GM18870 (cell line): ENCODE results near the gene RASL11B.
A peak's percentile ranks its signal among the peaks of the same experiment; 100 is the strongest.

ENCODE experiments used
- ATAC-seq: cut with Tn5 transposase; IDR thresholded peaks from one replicate; pipeline ENCODE4 v1.9.1; 2021; ENCODE audit warnings: moderate library complexity; ENCODE audit not compliant: unreplicated experiment

Gene RASL11B

DNA sequence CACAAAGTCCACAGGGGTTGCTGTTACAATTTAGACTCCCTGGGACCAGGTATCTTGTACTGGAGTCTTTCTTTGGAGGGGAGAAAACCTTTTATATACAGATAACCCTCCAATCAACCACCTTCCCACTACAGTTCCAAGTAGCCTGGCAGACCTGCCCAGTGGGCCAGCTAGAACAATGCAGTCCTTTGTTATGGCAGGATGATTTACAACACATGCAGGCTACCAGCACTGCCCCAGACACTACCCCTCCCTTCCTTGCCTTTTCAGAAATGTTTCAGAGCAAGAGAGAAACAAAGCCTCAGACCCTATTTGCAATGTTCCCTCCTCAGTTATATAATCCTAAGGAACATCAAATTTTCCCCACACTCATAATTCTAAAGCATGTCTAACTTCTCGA, 11.1 kb downstream of the RASL11B start:
- ATAC-seq: no peak

DNA sequence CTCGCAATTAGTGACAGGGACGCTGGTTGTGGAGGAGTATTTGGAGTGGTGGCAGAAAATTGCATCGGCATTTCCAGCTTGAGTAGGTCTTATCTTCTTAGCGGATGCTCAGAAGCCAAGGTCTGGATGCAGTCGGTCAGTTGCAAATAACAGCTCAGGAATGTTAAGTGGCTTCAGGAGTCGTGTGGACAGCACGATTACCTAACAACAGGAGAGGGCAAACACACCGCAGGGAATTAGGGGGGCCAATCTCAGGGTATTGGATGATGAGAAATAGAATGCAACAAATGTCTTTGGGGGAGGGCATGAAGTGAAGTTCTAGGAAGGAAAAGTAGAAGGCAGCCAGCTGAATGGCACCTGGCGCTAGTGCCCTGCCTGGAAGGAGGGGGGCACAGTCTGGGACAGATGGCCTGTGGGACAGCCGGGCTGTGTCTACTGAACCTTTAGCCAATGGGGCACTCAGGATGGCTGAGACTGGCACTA, 11.8 kb downstream of the RASL11B start:
- no peak for ATAC-seq

DNA sequence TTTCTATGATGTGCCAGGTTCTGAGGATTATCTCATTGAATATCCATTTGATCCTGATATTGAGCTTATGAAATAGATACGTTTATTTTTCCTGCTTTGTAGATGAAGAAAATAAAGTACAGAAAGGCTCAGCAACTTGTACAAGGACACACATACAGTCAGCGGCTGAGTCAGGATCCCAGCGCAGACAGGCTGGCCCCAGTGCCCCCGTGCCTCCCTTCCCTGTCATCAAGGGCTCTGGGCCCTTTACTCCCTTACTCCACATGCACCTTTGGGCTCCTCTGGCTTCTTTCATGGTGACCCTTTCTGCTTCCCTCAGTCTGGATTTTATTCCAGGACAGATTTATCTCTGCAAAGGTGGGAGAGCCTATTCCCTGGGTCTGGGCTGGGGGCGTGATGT, 12.8 kb downstream of the RASL11B start:
- no peak for ATAC-seq

DNA sequence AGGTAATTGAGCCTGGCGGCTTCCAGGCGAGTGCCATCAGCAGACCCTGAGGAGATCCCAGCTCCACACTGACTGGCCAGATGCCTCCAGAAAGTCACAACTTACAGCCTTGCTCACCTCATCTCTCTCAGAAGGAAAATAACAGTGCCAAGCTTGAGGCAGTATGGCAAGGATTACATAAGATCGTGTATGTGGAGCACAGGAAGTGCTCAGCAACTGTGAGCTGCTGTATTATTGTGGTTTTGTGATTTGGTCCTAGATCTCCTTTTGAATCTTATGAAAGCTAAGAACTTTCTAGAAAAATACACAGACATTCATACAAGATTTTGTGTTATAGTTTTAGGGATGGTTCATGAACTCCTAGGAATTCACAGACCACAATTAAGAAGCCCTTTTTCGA, 14.0 kb downstream of the RASL11B start:
- ATAC-seq: no peak

DNA sequence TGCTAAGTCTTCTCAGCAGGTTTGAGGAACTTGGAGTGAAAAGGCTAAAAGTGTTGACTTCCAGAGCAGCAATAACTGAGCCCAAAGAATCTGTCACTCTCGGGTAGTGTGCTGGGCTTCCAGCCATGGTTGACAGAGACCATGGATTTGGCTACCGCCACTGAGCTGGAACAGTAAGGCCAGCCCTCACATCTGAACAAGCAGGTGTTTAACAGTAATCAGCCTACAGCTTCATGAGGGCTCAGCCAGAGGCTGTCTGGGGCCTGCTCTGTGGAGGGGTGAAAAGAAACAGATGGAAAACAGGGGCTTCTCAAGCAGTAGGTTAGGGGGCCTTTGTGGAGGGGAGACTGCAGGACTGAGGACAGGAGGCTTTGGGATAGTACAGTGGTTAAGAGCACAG, 14.9 kb downstream of the RASL11B start:
- ATAC-seq: no peak

DNA sequence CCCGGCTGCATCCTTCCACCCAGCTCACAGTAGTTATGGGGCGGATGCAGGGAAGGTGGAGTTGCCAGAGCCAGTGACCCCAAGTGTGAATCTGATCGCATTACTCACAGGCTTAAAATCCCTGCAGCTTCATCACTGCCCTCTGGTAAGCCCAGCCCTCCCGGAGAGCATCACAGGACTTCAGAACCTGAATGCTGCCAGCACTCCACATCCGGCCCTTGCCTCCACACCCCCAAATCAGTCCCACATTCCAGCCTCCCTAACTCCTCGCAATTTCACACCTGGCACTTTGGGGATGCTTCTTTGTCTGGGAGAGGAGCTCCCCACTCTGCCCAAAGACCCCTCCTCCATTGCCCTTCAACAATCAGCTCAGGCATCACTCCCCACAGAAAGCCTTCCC, 15.6 kb downstream of the RASL11B start:
- no peak for ATAC-seq

DNA sequence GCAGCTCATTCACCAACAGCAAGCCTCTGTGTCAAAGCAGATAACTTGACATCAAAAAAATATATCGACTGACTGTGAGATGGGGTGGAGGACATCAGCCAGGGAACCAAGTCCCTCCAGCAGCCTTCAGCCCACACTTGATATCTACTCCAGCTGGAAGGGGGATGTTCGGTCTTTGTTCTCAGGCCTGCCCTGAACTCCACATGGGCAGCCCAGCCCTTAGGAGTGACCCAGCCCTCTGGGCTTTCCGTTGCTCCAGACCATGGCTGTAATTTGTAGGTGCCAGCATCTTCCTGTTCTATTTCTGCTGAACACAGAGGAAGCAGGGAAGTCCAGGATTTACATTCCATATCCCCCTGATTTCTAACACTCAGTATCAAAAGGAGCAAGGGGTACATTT, 17.4 kb downstream of the RASL11B start:
- no peak for ATAC-seq

DNA sequence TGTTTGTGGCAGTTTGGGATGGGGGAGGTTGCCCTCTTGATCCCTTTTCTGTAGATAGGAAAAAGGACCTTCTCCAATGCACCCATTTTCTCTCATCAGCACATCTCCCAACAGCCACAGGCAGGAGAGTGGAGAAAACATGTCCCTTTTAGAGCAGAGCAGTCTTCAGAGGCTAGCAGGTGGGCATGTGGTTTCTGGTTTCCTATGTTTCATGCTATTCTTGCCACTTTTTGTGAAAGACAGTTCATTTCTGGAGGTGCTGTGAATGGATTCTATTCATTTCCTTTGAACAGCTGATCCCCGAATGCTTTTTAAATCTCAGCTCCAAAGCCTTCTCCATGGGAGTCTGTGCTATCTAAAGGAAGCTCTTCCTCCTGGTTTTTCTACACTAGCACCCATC, 18.9 kb downstream of the RASL11B start:
- no peak for ATAC-seq

DNA sequence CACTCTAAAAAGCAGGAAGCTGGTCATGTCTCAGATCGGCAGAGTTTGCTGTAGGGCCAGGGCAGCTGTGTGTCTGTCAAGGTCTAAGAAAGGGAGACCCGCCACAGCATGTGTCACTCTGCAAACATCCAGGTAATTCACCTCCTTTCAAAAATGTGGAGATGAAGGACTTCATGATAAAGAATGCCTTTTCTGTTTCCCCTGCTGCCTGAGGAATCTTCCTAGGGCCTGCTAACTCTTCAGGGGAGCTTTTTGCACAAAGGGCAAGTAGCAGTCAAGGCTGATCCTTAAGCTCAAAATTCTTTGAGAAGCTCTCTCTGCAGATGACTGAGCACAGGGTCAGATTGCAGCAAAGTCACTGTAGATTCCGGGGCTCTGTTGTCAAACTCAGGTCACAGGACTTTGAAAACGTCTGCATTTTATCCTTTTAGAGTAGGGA, 21.1 kb downstream of the RASL11B start:
- no peak for ATAC-seq

DNA sequence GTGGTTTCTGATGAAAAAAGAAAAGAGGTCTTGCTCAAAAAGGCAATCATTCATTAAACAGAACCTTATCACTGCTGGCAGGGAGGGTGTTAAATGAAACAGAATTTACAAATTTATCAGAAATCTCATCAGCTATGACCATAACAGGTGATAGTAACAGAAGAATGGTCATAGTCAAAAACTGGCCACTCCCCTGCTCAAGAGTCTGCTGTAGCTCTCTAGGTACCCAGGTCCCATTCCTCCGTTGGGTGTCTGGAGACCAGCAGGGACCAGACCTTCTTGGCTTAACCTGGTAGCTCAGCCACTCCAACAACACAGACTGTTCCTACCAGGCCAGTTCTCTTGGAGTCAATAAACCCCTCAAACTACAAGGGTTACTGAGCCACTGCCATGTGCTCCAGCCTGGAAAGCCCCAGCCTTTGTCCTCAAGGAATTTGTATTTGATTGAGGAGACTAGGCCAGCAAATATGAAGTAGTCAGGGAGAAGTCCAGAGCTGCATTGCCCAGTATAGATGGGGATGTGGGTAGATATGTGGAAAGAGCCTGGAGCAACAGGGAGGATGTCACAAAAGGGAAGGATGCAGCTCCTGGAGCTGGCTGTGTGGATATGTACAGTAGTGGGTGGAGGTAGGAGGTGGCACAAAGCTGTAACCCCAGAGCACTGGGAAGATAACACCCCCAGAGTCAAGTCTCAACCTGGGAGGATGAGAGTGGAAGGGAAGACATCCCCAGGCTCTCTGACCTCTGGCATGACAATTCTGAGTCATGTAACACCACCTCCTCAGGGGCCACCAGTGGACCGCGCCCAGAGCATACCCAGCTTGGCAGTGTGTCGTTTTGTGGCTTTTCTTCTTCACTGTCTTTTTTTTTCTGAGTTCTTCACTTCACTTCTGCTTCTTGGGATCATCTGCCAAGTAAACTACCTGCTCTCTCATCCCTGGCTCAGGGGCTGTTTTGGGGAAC, 21.9 kb downstream of the RASL11B start:
- no peak for ATAC-seq

DNA sequence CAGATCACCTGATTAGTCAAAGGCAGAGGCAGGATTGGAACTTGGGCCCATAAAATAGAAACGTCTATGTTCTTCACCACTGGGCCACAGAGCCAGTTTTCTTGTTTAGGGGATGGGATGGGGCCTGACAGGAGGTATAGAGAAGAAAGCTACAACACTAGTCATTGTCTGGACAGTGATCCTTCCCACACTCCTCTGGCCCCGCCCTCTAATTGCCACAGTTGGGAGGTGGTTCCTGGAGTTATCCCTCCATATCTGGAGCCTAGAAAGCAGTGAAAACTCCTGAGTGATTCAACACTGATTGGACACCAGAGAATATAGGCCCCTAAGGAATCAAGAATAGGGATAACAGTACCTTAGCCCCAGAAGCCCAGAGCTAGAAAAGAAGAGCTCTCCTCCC, 22.9 kb downstream of the RASL11B start:
- no peak for ATAC-seq

DNA sequence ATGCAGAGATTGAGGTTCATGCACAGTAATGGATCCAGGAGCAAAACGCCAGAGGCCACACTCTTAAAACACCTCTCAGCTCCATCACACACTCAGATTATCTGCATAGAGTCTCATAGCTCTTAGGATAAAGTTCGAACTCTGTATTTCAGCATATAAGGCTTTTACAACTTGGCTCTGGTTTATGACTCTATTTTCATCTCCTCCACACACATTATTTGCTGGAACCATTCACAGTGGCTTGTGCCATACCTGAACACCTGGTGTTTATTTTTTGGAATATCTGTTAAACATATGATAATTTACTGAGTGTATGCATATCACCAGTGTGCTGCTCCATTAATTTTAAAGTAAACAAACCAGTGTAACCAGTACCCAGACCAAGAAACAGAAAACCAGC, 27.2 kb downstream of the RASL11B start:
- ATAC-seq: no peak

DNA sequence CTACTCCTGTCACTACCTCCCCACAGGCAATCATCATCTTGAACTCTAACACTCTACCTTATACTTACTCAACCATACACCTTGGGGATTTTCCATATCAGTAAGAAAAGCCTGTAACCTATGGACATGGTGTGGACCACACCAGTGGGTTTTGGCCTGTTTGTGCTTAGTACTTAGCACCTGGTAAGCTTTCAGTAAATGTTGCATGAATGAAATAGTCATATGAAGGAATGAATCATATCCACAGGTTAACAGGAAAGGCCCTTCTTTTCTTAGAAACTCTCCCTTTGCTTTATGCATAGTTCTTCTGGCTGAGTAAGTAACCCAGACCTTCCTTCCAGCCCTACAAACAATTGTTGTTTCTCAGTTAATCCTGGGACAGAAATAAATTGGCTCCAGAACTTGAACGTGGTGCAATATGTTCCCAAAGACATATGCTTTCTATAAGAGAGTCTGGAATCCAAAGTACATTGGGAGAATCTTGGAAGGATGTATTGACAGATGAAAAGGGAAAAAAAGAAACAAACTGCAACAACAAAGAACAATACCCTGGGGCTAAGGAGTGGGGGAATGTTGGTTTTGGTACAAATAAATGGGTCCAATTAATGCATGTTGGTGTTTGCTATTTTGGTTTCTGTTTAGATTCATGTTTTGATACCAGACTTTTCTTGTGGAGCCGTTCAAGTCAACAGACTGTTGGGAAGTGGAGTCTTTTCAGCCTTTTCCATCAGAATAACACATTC, 27.8 kb downstream of the RASL11B start:
- no peak for ATAC-seq

DNA sequence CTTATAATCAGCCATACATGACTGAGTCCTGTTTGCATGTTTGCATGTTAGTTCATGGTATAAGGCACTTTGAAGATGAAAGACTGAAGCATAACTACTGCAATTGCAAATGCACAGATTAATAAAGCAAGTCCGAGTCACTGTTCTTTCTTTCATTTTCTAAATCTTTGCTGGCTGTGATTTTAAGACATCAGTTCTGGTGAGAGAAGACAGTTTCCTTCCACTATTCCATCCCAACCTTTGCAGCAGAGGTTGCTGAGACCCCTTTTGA, 28.3 kb downstream of the RASL11B start:
- ATAC-seq: no peak

DNA sequence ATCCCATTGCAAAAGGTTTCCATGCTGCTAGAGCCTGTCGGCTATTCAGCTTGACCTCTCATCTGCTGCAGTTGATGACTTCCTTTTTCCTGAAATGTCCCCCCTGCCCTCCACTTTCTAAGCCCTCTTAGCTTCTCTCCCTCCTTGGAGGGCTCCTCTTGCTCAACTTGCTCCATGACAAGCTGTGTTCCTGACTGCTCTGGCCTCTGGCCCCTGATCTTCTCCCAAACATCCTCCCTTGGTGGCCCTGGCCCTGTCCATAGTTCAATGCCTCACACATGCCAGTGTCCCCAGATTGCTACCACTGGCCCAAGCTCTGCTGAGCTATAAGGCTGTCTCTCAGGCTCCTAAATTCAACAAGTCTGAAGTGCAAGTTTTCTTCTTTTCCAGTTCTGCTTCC, 29.6 kb downstream of the RASL11B start:
- ATAC-seq: no peak

DNA sequence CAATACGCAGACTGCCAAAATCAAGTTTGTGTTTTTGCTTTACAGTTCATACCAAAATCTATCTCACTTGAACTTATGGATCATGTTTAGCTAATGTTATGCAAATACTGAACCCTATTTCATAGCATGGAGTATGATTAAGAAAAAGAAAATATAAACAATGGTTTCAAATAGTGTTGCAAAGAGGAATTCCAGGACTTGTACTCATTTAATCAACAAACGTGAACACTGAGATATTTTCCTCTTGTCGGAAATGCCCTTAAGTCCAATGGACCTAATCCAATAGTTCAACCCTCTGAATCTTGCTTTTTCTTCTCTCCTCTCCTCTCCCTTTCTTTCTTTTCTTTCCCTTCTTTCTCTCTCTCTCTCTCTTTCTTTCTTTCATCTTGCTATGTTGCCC, 30.8 kb downstream of the RASL11B start:
- ATAC-seq: no peak

DNA sequence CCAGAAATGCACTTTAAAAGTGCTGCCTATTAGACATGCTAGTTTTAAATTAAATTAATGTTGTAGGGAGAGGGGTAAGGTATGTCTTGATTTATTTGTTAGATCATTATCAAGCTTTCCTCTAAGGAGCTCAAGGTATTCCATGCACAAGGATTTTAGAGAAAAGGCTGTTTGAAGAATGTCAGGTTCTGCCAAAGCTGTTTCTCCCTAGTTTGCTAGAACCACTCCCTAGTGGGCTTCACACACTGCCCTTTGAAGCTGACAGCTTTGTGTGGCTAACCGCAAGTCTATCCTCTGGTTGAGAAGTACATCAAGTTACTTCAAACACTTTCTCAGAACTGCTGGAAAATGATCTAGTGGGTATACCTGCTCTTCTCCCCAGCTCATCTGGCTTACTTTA, 32.3 kb downstream of the RASL11B start:
- no peak for ATAC-seq

DNA sequence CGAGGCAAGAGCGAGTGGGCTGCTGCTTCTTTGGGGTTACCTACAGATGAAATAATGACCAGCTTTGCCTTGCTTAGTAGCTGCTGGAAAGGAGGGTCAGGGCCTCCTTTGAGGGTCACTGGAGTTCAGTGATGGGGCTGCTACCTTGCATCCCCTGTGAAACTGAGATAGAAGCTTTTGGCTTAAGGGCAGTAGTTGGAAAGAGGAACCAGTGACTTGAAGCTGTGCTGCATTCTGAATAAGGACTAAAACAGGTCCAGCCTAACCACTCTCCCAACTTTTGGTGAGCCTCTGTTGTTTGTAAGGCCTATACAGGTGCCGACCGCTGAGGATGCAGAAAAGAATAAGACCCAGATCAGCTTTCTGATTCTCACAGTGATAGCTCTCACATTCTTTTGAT, 41.2 kb downstream of the RASL11B start:
- ATAC-seq: no peak

DNA sequence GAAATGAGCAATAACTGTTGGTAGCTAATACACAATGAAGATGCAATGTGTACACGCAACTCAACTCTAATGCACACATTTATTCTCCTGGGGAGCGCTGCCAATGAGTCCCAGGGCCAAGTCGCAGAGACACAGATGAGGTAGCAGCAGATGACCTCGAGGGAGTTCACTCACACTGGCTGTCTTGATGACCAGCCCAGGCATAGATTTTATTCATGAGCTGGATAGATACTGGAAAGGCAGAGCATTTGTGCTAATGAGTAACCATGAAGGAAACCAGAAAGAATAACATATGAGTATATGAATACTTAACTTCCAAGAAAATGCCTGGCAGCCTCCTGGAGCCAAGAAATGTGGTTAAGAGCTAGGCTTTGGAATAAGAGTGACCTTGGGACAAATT, 42.3 kb downstream of the RASL11B start:
- ATAC-seq: no peak

DNA sequence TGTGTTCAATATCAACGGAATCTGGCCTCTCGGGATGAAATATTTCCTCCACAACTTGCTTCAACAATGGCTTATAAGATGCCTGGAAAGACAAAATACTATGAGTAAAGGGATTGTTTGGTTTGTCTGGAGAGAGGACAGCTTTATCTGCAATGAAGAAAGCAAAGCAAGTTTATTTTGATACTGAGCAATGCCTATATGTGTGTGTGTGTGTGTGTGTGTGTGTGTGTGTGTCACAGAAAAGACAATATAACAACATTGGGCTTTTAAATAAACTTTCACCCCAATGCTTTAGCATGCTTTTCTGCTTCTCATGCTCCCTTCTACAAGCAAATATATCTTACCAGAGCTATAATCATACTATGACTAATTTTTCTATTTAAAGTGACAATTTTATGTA, 45.4 kb downstream of the RASL11B start:
- ATAC-seq: no peak

DNA sequence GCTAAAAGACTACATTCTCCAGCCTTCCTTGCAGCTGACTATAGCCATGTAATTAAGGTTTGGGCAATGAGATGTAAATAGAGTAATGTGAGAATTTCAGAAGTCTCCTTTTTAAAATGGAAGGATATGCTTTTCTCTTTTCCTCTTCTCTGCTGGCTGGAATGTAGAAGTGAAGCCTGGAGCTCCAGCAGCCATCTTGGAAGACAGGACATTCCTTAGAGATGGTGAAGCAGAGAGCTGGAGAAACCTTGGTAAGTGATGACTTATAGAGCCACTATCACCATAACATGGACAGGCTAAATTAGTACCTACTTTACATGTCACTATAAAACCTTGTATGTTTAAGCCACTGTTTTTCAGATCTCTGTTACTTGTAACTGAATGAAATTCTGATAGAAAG, 48.0 kb downstream of the RASL11B start:
- no peak for ATAC-seq

DNA sequence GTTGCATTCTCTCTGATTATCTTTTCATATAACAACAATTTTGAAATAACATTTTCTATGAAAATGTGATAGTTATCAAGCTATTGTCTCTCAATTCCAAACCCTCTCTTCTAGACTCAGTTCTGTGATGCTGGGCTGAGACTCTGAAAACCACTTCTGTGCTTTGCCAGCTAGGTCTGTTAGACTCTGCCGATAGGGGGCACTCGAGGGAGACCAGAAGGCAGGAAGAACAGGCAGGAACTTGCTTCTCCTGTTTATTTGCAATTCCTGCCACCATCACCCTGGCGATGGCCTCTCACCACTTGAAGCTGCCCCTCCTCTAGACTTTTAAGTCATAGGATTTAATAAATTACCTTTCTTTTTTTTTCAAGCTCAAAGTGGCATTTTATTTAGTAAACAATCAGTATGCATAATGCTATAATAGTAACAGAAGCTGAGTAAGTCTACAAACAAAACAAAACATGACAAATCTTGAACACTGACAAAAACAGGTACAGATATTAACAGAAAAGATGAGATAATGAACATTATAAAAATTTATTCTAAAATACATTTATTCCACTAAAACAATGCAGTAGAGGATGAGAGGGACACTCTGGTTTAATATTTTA, 49.7 kb downstream of the RASL11B start:
- peak; percentile 64 for ATAC-seq
